DMS 273 (cell line): ENCODE measurements around the gene FASTKD3.

Source experiments
- DNase-seq: peaks from one replicate; lab custom pipeline; 2025; ENCODE audit not compliant: unreplicated experiment; lab: John Stamatoyannopoulos, UW

FASTKD3 gene

DNA sequence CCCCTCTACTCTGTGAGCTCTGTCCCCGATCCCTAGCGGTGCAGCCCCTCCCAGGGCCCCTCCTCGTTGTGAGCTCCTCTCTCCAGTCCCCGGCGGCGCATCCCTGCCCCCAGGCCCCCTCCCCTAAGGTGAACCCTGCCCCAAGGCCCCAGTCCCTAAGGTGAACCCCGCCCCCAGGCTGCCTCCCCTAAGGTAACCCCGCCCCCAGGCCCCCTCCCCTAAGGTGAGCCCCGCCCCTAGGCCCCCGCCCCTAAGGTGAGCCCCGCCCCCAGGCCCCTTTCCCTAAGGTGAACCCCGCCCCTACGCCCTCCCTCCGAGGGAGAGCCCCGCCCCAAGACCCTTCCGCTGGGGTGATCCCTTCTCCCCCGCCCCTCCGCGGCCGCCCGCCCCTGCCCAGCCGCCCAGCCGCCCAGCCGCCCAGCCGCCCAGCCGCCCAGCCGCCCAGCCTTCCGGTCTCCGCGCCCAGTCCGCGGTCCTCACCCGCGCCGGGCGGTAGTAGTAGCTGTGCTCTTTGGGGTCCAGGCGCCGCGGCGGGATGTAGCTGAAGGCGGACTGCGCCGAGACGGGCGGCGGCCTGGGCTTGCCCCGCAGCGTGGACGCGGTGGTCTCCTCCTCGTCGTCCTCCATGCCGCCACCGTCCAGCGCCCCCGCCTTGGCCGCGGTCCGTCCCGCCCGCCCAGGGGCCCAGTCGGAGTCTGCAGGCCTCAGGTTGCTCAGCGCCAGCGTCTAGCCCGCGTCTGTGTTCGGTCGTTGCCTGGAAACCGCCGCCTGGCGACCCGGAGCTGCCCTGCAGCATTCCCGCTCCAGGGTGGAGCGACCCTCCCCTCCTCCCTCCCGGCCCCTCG, 18.2 kb downstream of the FASTKD3 start, which contains the start of gene CFAP90:
TSS of gene CFAP90 (minus strand) at position 739 of the 845 bp plus-strand sequence. CDS start at position 627, 112 bp downstream.
- DNase-seq, result peak; percentile 85

- DNase-seq, result peak; percentile 58
Measured at GRCh38 chr5:7849681-7850394, 19.0 kb downstream of the FASTKD3 start.

DNA sequence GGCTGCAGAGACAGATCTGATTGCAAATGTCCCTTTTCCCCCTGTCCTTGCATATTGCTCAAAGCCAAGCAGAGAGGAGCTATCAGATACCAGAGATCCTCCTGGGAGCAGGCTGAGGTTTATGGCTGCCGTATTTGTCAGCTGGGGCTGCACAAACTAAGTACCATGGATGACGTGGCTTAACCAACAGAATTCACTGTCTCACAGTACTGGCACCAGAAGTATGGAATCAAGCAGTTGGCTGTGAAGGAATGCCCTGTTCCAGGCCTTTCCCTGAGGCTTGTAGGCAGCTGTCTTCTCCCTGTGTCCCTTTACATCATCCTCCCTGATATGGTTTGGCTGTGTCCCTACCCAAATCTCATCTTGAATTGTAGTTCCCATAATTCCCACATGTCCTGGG, 20.5 kb downstream of the FASTKD3 start:
- no peak for DNase-seq

GRCh38 chr5:7846327-7846726, 22.5 kb downstream of the FASTKD3 start:
- no peak for DNase-seq

- no peak for DNase-seq
Measured at GRCh38 chr5:7845557-7845956, 23.3 kb downstream of the FASTKD3 start.

DNA sequence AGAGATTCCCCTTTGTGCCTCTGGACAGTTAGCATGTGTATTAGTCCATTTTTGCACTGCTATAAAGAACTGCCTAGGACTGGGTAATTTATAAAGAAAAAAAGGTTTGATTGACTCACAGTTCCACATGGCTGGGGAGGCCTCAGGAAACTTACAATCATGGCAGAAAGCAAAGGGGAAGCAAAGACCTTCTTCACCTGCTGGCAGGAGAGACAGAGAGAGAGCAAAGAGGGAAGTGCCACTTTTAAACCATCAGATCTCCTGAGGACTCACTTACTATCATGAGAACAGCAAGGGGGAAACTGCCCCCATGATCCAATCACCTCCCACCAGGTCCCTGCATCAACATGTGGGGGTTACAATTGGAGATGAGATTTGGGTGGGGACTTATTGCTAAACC, 23.9 kb downstream of the FASTKD3 start:
- no peak for DNase-seq

DNA sequence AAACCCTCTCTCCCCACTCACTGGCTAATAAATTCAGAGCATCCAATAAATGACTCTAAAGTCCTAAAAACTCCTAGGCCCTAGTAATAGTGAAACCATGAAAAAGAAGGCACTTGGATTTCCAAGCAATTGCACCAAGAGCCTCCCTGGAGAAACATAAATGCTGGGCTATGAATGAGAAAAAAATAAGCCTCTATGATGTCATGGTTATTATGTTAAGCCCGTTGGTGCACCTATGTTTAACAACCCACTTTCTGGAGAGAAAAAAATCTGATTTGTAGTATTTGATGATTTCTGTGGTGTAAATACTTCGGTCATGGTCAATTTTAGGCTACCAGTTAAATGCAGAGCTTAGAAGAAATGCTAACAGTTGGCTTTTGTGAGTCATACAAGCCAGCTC, 26.3 kb downstream of the FASTKD3 start:
- DNase-seq, result no peak

DNA sequence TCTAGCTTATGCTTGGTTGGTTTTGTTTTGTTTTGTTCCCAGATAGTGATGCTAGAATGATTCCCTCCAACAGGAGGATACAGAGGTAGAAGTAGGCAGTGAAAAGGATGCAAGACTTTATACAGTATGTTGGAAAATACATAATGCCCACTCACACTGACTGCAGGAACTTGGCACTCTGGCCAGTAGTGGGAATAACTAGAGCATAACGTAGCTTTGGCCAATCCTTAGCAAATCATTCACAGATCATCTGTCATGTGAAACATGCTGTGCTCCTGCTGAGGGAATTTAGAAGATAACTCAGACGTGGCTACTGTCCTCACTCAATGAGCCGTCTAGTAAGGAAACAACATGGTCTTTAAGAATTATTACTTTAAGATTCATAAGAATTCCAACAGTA, 31.4 kb downstream of the FASTKD3 start:
- no peak for DNase-seq

GRCh38 chr5:7834982-7835381, 33.8 kb downstream of the FASTKD3 start:
- DNase-seq, result no peak

DNA sequence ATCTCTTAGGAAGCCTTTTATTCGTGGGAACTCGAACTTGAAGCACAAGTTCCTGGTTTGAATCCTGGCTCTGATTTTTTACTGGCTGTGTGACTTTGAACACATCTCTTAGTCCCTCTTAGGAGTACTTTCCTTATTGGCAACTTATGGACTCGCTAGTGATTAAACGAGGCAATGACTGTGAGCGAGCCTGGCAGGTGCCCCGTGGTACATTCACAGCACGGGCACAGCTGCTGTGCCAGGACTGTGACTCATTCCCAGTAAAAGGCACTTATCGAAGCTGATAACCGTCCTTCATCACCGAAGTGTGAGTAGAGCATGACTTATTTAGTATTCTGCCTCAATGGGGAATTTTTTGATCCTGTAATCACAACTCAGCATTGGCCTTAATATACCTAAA, 40.6 kb downstream of the FASTKD3 start:
- DNase-seq, result peak; percentile 14

- DNase-seq, result no peak
Measured at GRCh38 chr5:7827610-7828009, 41.2 kb downstream of the FASTKD3 start.

- DNase-seq, result no peak
Measured at GRCh38 chr5:7825630-7826029, 43.2 kb downstream of the FASTKD3 start.

- no peak for DNase-seq
Measured at GRCh38 chr5:7824995-7825394, 43.8 kb downstream of the FASTKD3 start.

DNA sequence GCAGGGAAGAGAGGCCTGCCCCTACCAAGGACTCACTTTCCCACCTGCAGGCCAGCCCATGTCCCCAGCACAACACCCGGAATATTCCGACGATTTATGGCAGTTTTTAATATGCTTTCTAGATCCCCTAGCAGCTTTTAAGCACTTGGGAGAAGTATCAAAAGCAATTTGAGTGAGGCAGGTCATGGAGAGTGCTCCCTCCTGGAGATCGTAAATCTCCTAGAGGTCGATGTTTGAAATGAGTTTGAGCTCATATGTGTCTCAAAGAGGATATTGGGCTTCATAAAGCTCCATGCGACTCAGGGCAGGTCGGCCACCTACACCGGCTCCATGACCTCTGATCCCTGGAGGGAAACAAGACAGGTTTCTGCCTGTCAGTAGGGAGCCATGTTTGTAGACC, 45.2 kb downstream of the FASTKD3 start:
- DNase-seq, result no peak

GRCh38 chr5:7822449-7822848, 46.4 kb downstream of the FASTKD3 start:
- peak; percentile 8 for DNase-seq

DNA sequence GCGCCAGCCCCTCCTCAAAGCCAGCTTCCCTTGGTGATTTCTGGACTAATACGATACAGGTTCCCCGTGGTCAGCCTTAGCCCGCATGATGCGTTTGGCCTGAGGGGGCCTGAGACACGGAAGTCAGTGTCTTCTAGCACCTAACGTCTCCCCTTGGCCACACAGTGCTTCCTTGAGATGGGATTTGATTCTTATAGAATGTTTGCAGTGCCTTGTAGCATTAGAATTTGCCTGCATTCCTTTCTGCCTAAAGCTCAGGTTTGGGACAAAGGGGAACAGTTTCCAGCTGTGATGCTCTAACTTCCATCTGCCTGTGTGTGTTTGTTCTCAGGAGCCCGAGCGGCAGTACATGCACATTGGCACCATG, 52.3 kb downstream of the FASTKD3 start:
- no peak for DNase-seq

- peak; percentile 87 for DNase-seq
Measured at GRCh38 chr5:7815892-7816534, 52.8 kb downstream of the FASTKD3 start.

DNA sequence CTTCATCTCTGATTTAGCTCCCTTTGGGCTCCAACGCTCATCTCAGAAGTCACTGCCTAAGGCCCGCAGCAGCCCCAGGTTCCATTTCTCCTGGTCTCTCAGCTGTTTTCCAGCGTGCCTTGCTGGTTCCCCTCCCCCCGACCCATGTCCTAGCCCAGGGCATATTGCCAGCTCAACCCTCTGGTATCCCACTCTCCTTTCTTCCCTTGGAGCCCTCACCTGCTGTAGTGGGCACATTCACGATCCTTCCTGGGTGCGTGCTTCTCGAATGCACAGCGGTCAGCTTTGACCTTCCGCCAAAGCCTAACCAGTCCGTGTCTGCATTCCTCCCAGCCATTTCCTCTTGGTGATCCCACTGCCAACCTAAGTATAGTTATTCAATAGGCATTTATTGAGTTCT, 54.0 kb downstream of the FASTKD3 start:
- DNase-seq, result no peak

- no peak for DNase-seq
Measured at GRCh38 chr5:7813576-7813975, 55.3 kb downstream of the FASTKD3 start.

DNA sequence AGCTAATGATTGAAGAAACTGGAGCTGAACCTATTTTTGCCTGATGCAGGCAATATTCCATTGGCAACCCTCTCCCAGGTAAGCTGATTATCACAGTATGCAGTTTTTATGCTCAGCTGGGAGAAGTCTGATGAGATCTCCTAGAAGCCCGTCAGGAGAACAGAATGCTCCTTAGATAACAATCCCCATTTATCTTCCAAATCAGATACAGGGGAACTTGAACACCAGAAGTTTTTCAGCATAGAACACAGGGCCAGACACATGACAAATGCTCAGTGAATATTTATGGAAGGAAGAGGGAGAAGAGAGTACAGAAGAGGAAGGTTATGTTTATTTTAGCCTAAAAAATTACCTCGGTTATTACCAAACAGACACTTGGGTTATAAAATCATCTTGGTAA, 55.8 kb downstream of the FASTKD3 start:
- DNase-seq, result no peak

DNA sequence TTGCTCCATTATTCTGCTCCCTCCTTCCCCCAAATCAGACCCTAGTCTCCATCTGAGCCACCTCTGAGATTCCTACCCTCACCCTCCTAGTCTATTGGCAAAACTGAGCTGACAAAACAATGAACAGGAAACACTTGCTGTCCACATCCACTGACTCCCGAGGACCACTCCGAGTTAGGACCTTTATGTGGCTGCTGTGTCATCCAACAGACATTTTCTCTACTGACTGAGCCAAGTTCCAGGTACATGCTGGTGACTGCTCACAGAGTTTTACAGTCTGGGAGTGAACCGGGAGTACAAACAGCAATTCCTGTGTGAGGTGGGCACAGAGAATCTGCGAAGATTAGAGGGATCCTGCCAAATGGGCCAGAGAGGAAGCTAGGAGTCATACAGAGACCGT, 57.1 kb downstream of the FASTKD3 start:
- no peak for DNase-seq
